PC-9 (cell line): ENCODE measurements around the gene TJP2. TPM values are rescaled to one million over a fixed set of nuclear protein-coding genes. Genes with fewer than 3 reads are reported as not detected.

Experiments
- BruUV-seq: library from RNA; stranded (reverse); fragments of 400-500 nt; replicated peaks from 2 replicates; lab custom pipeline; 2021; lab: Mats Ljungman, UMichigan
- CTCF ChIA-PET: fragments of 300-600 bp; sonication (Branson Sonifier 250); formaldehyde crosslinking; loops from one replicate; lab custom pipeline; 2022; ENCODE audit warnings: antibody characterized with exemption; lab: Charles Lee
- POLR2A ChIA-PET: fragments of 300-600 bp; sonication (Branson Sonifier 250); formaldehyde crosslinking; loops from one replicate; lab custom pipeline; 2022; ENCODE audit warnings: antibody characterized with exemption; ENCODE audit not compliant: unreplicated experiment; lab: Charles Lee
- DNase-seq, 2 experiments: peaks; one replicate each; pipeline versions ENCODE4 v3.0.0 to v3.0.0-alpha.2; 2015 to 2022; ENCODE audit warnings: mixed read lengths in 1 of 2
- H2AFZ ChIP-seq: fragments of 200-600 bp; sonication (generic); 2 replicates; pipeline ENCODE4 v1.8.1; 2017; ENCODE audit warnings: antibody characterized with exemption
- H3F3A ChIP-seq: fragments of 200-600 bp; sonication (generic); 2 replicates; pipeline ENCODE4 v1.8.1; 2017; ENCODE audit warnings: antibody characterized with exemption, mild to moderate bottlenecking, low read depth; ENCODE audit not compliant: insufficient read depth
- H3K27ac ChIP-seq: fragments of 200-600 bp; sonication (generic); 2 replicates; pipeline ENCODE4 v1.6.1; 2016; ENCODE audit warnings: mixed run types
- H3K27me3 ChIP-seq: fragments of 200-600 bp; sonication (generic); 2 replicates; pipeline ENCODE4 v1.6.1; 2016; ENCODE audit warnings: low read depth, mixed run types; ENCODE audit not compliant: insufficient read depth
- H3K36me3 ChIP-seq: fragments of 200-600 bp; sonication (generic); 2 replicates; pipeline ENCODE4 v1.6.1; 2016; ENCODE audit warnings: low read depth, mixed run types
- H3K4me1 ChIP-seq: fragments of 200-600 bp; sonication (generic); replicated peaks from 2 replicates; pipeline ENCODE4 v1.6.1; 2016; ENCODE audit warnings: mixed run types; ENCODE audit not compliant: insufficient read depth
- H3K4me2 ChIP-seq: fragments of 200-600 bp; sonication (generic); 2 replicates; pipeline ENCODE4 v1.6.1; 2017; ENCODE audit warnings: mixed run types
- H3K4me3 ChIP-seq: fragments of 200-600 bp; sonication (generic); 2 replicates; pipeline ENCODE4 v1.6.1; 2016; ENCODE audit warnings: mixed run types
- H3K79me2 ChIP-seq: fragments of 200-600 bp; sonication (generic); 2 replicates; pipeline ENCODE4 v1.6.1; 2017; ENCODE audit warnings: low read depth, mixed run types
- H3K9me2 ChIP-seq: fragments of 200-600 bp; sonication (generic); 2 replicates; pipeline ENCODE4 v1.8.1; 2017; ENCODE audit warnings: mild to moderate bottlenecking; ENCODE audit not compliant: insufficient read depth
- H3K9me3 ChIP-seq: fragments of 200-600 bp; sonication (generic); 2 replicates; pipeline ENCODE4 v1.8.1; 2016; ENCODE audit warnings: low read depth; ENCODE audit not compliant: insufficient read depth
- H4K20me1 ChIP-seq: fragments of 200-600 bp; sonication (generic); 2 replicates; pipeline ENCODE4 v1.8.1; 2017; ENCODE audit not compliant: insufficient read depth
- CTCF ChIP-seq: fragments of 200-600 bp; sonication (generic); conservative IDR thresholded peaks from 2 replicates; pipeline ENCODE4 v1.6.1; 2017; ENCODE audit warnings: mixed run types, antibody characterized with exemption, mild to moderate bottlenecking, moderate library complexity
- EZH2 ChIP-seq: fragments of 200-600 bp; sonication (generic); IDR thresholded peaks from 2 replicates; pipeline ENCODE4 v1.8.0; 2017; ENCODE audit warnings: antibody characterized with exemption, low read depth
- intact Hi-C: fragments of 100-400 bp; cut with micrococcal nuclease; formaldehyde crosslinking; loops from one replicate; pipeline ENCODE4 v1.10.0; 2022; ENCODE audit not compliant: unreplicated experiment
- total RNA-seq: library from RNA; stranded (reverse); gene quantifications from 2 replicates; pipeline ENCODE4 v1.2.3, GENCODE V29; 2021

The TJP2 gene
- total RNA-seq, 1 experiment from 2014 or later, result 143 TPM

GRCh38 chr9:69181908-69182353, 7.9 kb downstream of the TJP2 start:
- peak overlapping the region; percentile 54; the same call in 1 of the 2 replicates for H3K4me2 ChIP-seq

GRCh38 chr9:69184266-69184665, 10.2 kb downstream of the TJP2 start:
- peak overlapping the region; percentile 23; the same call in 1 of the 2 replicates for H3K27ac ChIP-seq

More at GRCh38 chr9:69181908-69182353, 7.9 kb downstream of the TJP2 start:
- no peak overlapping the region for H3K4me3 ChIP-seq
- TF ChIP-seq EZH2, result no peak
- TF ChIP-seq CTCF, result no peak
- peaks cover 5% of the 10 kb centered on the region; the same call in 1 of the 2 replicates for H3K36me3 ChIP-seq
- peaks cover under 1% of the 10 kb centered on the region; the same call in 1 of the 2 replicates for H4K20me1 ChIP-seq
- peaks cover 79% of the 10 kb centered on the region for H3K4me1 ChIP-seq
- no TSS peak for BruUV-seq
- H3K27ac ChIP-seq, result peak overlapping the region; percentile 97
- H2AFZ ChIP-seq, result no peak overlapping the region
- ChIA-PET POLR2A (no interaction called here), CTCF (interaction anchor here (0.8 kb wide), 1 partner anchor 11 kb away, joined by 3 read pairs; no protein-coding TSS in a partner anchor)
- no peaks in the 10 kb centered on the region for H3K9me3 ChIP-seq
- intact Hi-C loops, result no loop called here
- no peaks in the 10 kb centered on the region for H3K27me3 ChIP-seq
- H3F3A ChIP-seq, result peaks cover 55% of the 10 kb centered on the region
- H3K9me2 ChIP-seq, result no peaks in the 10 kb centered on the region
- peaks cover 82% of the 10 kb centered on the region for H3K79me2 ChIP-seq
- no peak for DNase-seq

More at GRCh38 chr9:69184266-69184665, 10.2 kb downstream of the TJP2 start:
- Histone ChIP-seq H3K9me2 (no peaks in the 10 kb centered on the region), H3K27me3 (no peaks in the 10 kb centered on the region), H4K20me1 (peaks cover 5% of the 10 kb centered on the region; the same call in 1 of the 2 replicates), H3K4me2 (no peak overlapping the region), H3K4me3 (no peak overlapping the region), H3K79me2 (peaks cover 90% of the 10 kb centered on the region), H3K9me3 (no peaks in the 10 kb centered on the region), H3K4me1 (peaks cover 81% of the 10 kb centered on the region), H3F3A (peaks cover 40% of the 10 kb centered on the region), H2AFZ (no peak overlapping the region), H3K36me3 (peaks cover 9% of the 10 kb centered on the region; the same call in 1 of the 2 replicates)
- POLR2A ChIA-PET, result no interaction called here
- DNase-seq, result no peak
- CTCF ChIA-PET, result no interaction called here
- BruUV-seq, result no TSS peak
- intact Hi-C loops, result no loop called here
- TF ChIP-seq CTCF (no peak), EZH2 (no peak)
